IPS DF 4.7 (cell line): ENCODE results near the gene OGDHL.

Source experiments
- DNase-seq: peaks from one replicate; pipeline ENCODE4 v3.0.0-alpha.2; 2013; ENCODE audit warnings: low spot score; ENCODE audit errors: extremely low read depth

OGDHL gene

GRCh38 chr10:49690698-49691356 lies 71.3 kb downstream of the OGDHL start:
- DNase-seq = no peak

DNA sequence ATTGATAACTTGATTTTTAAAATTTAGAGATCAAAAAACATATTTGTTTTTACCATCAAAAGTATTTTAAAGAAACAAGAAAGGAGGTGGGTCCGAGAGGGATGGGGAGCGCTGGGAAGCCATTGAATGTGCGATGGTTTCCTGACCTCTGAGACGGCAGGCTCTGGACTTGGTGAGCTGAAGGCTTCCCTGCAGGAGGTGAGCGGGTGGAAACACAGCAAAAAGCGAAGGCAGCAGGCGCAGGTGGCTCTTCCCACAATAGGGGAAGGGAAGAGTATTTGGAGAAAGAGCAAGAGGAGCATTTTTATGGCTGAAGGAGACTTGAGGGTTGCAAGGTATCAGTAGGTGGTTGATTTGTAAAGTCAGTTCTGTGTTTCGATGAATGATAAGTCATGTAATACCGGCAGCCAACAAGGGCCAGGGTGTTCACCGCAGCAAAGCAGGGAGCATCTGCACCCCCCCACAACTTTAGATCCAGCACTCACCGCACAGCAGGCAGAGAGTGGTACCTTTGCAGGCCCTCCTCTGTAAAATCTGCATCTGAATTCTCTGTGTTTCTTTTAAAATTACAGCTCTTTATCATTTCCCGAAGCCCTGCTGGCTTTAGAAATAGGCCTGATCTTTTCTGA lies 72.1 kb downstream of the OGDHL start:
- DNase-seq = no peak

DNA sequence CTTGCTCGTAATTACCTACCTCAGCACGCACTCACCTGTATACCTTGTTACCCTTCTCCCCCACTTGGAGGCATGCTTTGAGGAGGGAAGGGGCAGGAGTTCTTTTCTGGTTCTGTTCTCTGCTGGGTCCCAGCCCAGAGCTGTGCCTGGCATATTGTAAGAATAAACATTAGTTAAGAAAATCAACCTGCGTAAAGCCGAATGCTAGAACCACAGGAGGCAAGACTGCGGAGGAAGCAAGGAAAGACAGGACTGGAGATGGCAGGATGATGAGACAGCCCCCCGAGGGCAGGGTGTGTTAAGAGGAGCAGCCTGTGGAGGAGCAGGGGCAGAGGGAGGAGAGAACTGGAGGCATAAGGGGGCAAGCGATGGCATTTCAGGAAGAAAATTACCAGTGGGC lies 73.2 kb downstream of the OGDHL start:
- no peak for DNase-seq

- DNase-seq = no peak
Measured at GRCh38 chr10:49688261-49688846, 73.8 kb downstream of the OGDHL start.

- no peak for DNase-seq
Measured at GRCh38 chr10:49686651-49687050, 75.5 kb downstream of the OGDHL start.
